HEK293 (cell line): ENCODE measurements around the gene ZNF594.

Source experiments
- GFI1B ChIP-seq: fragments of 450-650 bp; formaldehyde crosslinking; IDR thresholded peaks from 2 replicates; pipeline ENCODE4 v1.5.1; 2016; ENCODE audit warnings: missing biosample characterization, missing genetic modification characterization
- GLIS2 ChIP-seq: fragments of 450-650 bp; formaldehyde crosslinking; IDR thresholded peaks from 2 replicates; pipeline ENCODE4 v1.5.1; 2016; ENCODE audit warnings: missing biosample characterization, missing genetic modification characterization
- HOXA7 ChIP-seq: sonication (generic); formaldehyde crosslinking; IDR thresholded peaks from 2 replicates; pipeline ENCODE4 v1.8.1; 2022; ENCODE audit warnings: missing genetic modification reagents, borderline replicate concordance
- HOXD13 ChIP-seq: sonication (generic); formaldehyde crosslinking; IDR thresholded peaks from 2 replicates; pipeline ENCODE4 v1.8.0; 2022; ENCODE audit warnings: missing genetic modification reagents, borderline replicate concordance
- KLF7 ChIP-seq: fragments of 450-650 bp; formaldehyde crosslinking; IDR thresholded peaks from 2 replicates; pipeline ENCODE4 v1.5.1; 2016; ENCODE audit warnings: missing biosample characterization, missing genetic modification characterization, borderline replicate concordance
- MZF1 ChIP-seq: fragments of 450-650 bp; formaldehyde crosslinking; IDR thresholded peaks from 2 replicates; pipeline ENCODE4 v1.5.1; 2017; ENCODE audit warnings: missing biosample characterization, missing genetic modification characterization, borderline replicate concordance
- SCRT1 ChIP-seq: fragments of 450-650 bp; formaldehyde crosslinking; IDR thresholded peaks from 2 replicates; pipeline ENCODE4 v1.5.1; 2016; ENCODE audit warnings: missing biosample characterization, missing genetic modification characterization, borderline replicate concordance
- SETDB1 ChIP-seq: IDR thresholded peaks from one replicate; pipeline ENCODE4 v1.6.1; 2017; ENCODE audit warnings: mild to moderate bottlenecking, low read length, moderate library complexity, mixed read lengths; ENCODE audit not compliant: insufficient read length
- SP2 ChIP-seq: fragments of 450-650 bp; formaldehyde crosslinking; IDR thresholded peaks from 2 replicates; pipeline ENCODE4 v1.5.1; 2016; ENCODE audit warnings: missing biosample characterization, missing genetic modification characterization
- ZBTB7A ChIP-seq: fragments of 450-650 bp; formaldehyde crosslinking; IDR thresholded peaks from 2 replicates; pipeline ENCODE4 v1.5.1; 2016; ENCODE audit warnings: low read depth, missing biosample characterization, missing genetic modification characterization
- ZBTB8A ChIP-seq: fragments of 450-650 bp; formaldehyde crosslinking; IDR thresholded peaks from 2 replicates; pipeline ENCODE4 v1.5.1; 2016; ENCODE audit warnings: missing biosample characterization, missing genetic modification characterization
- ZEB2 ChIP-seq: fragments of 450-650 bp; formaldehyde crosslinking; IDR thresholded peaks from 2 replicates; pipeline ENCODE4 v1.5.1; 2016; ENCODE audit warnings: missing biosample characterization, missing genetic modification characterization
- ZFP3 ChIP-seq: fragments of 450-650 bp; formaldehyde crosslinking; IDR thresholded peaks from 2 replicates; pipeline ENCODE4 v1.5.1; 2016; ENCODE audit warnings: low read depth, missing biosample characterization, missing genetic modification characterization
- ZFP41 ChIP-seq: fragments of 450-650 bp; formaldehyde crosslinking; IDR thresholded peaks from 2 replicates; pipeline ENCODE4 v1.5.1; 2016; ENCODE audit warnings: missing biosample characterization, missing genetic modification characterization, borderline replicate concordance
- ZNF114 ChIP-seq: fragments of 450-650 bp; formaldehyde crosslinking; IDR thresholded peaks from 2 replicates; pipeline ENCODE4 v1.5.0; 2017; ENCODE audit warnings: missing biosample characterization, missing genetic modification characterization
- ZNF132 ChIP-seq: fragments of 450-650 bp; formaldehyde crosslinking; IDR thresholded peaks from 2 replicates; pipeline ENCODE4 v1.5.1; 2017; ENCODE audit warnings: missing biosample characterization, missing genetic modification characterization, borderline replicate concordance
- ZNF146 ChIP-seq: fragments of 450-650 bp; formaldehyde crosslinking; IDR thresholded peaks from 2 replicates; pipeline ENCODE4 v1.5.1; 2016; ENCODE audit warnings: missing biosample characterization, missing genetic modification characterization
- ZNF169 ChIP-seq: fragments of 450-650 bp; formaldehyde crosslinking; IDR thresholded peaks from 2 replicates; pipeline ENCODE4 v1.5.1; 2016; ENCODE audit warnings: missing biosample characterization, missing genetic modification characterization
- ZNF211 ChIP-seq: fragments of 450-650 bp; formaldehyde crosslinking; IDR thresholded peaks from 2 replicates; pipeline ENCODE4 v1.5.1; 2016; ENCODE audit warnings: low read depth, missing biosample characterization, missing genetic modification characterization
- ZNF292 ChIP-seq: fragments of 450-650 bp; formaldehyde crosslinking; IDR thresholded peaks from 2 replicates; pipeline ENCODE4 v1.5.1; 2016; ENCODE audit warnings: low read depth, missing biosample characterization, missing genetic modification characterization, borderline replicate concordance
- ZNF473 ChIP-seq: fragments of 450-650 bp; formaldehyde crosslinking; IDR thresholded peaks from 2 replicates; pipeline ENCODE4 v1.5.1; 2017; ENCODE audit warnings: missing biosample characterization, missing genetic modification characterization
- ZNF514 ChIP-seq: fragments of 450-650 bp; formaldehyde crosslinking; IDR thresholded peaks from 2 replicates; pipeline ENCODE4 v1.5.1; 2016; ENCODE audit warnings: missing biosample characterization, missing genetic modification characterization
- ZNF548 ChIP-seq: fragments of 450-650 bp; formaldehyde crosslinking; IDR thresholded peaks from 2 replicates; pipeline ENCODE4 v1.5.1; 2016; ENCODE audit warnings: missing biosample characterization, missing genetic modification characterization
- ZNF76 ChIP-seq: fragments of 450-650 bp; formaldehyde crosslinking; IDR thresholded peaks from 2 replicates; pipeline ENCODE4; 2016; ENCODE audit warnings: low read depth, missing biosample characterization, missing genetic modification characterization, borderline replicate concordance
- ZNF830 ChIP-seq: fragments of 450-650 bp; IDR thresholded peaks from 2 replicates; pipeline ENCODE4 v1.5.0; 2018; ENCODE audit warnings: missing biosample characterization, missing genetic modification characterization, low read depth, mild to moderate bottlenecking, moderate library complexity
- ZNF837 ChIP-seq: fragments of 450-650 bp; formaldehyde crosslinking; IDR thresholded peaks from 2 replicates; pipeline ENCODE4 v1.5.1; 2016; ENCODE audit warnings: missing biosample characterization, missing genetic modification characterization
- TF ChIP-seq, protein P1 (sequence below): fragments of 450-650 bp; IDR thresholded peaks from 2 replicates; pipeline ENCODE4 v1.5.1; 2018; ENCODE audit warnings: missing biosample characterization, missing genetic modification characterization
- TF ChIP-seq, protein P2 (sequence below): fragments of 450-650 bp; formaldehyde crosslinking; IDR thresholded peaks from 2 replicates; pipeline ENCODE4 v1.5.1; 2016; ENCODE audit warnings: missing biosample characterization, missing genetic modification characterization
- TF ChIP-seq, protein P3 (sequence below): fragments of 450-650 bp; formaldehyde crosslinking; conservative IDR thresholded peaks from 2 replicates; pipeline ENCODE4 v1.5.1; 2016; ENCODE audit warnings: low read depth, missing biosample characterization, missing genetic modification characterization
- TF ChIP-seq, protein P4 (sequence below): fragments of 450-650 bp; formaldehyde crosslinking; IDR thresholded peaks from 2 replicates; pipeline ENCODE4 v1.5.1; 2017; ENCODE audit warnings: missing biosample characterization, missing genetic modification characterization

Gene ZNF594

DNA sequence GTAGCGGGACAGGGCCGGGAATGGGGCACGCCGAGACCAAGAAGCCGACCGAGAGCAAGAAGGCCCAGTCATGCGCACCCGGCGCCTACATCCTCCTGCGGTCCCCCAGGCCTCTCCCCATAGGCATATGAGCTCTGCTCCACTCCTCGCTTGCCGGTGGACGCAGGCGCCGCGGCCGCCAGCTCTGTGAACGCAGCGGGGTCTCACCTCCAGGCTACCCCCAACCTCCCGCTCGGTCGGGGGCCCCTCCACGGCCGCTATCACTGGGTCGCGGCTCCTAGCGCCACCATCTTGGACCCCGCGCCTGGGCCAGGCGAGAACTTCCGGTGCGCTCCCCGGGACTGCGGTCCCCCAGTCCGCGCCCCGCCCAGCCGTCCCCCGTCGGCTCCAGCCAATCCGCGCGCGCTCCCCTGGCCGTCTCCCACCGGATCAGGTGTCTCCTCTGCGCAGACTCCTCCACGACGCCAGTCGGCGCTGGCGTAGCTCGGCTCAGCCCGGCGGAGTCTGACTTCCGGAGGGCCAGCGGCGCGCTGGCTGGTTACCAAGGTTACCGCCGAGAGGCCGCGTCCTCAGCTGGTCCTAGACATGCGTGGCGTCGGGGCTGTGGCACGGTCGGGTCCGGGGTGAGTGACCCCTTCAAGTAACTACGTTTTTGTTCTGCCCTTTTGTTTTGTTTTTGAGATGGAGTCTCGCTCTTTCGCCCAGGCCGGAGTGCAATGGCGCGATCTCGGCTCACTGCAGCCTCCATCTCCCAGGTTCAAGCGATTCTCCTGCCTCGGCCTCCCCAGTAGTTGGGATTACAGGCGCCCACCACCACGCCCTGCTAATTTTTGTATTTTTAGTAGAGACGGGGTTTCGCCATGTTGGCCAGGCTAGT is at the start of gene ZNF594 (continued):
- TF ChIP-seq ZNF514 (tag by site-specific recombination): no peak
- TF ChIP-seq, protein P1, sequence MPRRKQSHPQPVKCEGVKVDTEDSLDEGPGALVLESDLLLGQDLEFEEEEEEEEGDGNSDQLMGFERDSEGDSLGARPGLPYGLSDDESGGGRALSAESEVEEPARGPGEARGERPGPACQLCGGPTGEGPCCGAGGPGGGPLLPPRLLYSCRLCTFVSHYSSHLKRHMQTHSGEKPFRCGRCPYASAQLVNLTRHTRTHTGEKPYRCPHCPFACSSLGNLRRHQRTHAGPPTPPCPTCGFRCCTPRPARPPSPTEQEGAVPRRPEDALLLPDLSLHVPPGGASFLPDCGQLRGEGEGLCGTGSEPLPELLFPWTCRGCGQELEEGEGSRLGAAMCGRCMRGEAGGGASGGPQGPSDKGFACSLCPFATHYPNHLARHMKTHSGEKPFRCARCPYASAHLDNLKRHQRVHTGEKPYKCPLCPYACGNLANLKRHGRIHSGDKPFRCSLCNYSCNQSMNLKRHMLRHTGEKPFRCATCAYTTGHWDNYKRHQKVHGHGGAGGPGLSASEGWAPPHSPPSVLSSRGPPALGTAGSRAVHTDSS (tag by site-specific recombination): no peak
- TF ChIP-seq ZNF548 (tag by site-specific recombination): no peak
- TF ChIP-seq ZNF76 (tag by site-specific recombination): peak; percentile 65; the same call in 1 of the 2 replicates
- TF ChIP-seq ZNF114 (tag by site-specific recombination): no peak
- TF ChIP-seq ZNF292: no peak
- TF ChIP-seq, protein P2, sequence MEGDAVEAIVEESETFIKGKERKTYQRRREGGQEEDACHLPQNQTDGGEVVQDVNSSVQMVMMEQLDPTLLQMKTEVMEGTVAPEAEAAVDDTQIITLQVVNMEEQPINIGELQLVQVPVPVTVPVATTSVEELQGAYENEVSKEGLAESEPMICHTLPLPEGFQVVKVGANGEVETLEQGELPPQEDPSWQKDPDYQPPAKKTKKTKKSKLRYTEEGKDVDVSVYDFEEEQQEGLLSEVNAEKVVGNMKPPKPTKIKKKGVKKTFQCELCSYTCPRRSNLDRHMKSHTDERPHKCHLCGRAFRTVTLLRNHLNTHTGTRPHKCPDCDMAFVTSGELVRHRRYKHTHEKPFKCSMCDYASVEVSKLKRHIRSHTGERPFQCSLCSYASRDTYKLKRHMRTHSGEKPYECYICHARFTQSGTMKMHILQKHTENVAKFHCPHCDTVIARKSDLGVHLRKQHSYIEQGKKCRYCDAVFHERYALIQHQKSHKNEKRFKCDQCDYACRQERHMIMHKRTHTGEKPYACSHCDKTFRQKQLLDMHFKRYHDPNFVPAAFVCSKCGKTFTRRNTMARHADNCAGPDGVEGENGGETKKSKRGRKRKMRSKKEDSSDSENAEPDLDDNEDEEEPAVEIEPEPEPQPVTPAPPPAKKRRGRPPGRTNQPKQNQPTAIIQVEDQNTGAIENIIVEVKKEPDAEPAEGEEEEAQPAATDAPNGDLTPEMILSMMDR (tag by site-specific recombination): peak; percentile 98
- TF ChIP-seq, protein P3, sequence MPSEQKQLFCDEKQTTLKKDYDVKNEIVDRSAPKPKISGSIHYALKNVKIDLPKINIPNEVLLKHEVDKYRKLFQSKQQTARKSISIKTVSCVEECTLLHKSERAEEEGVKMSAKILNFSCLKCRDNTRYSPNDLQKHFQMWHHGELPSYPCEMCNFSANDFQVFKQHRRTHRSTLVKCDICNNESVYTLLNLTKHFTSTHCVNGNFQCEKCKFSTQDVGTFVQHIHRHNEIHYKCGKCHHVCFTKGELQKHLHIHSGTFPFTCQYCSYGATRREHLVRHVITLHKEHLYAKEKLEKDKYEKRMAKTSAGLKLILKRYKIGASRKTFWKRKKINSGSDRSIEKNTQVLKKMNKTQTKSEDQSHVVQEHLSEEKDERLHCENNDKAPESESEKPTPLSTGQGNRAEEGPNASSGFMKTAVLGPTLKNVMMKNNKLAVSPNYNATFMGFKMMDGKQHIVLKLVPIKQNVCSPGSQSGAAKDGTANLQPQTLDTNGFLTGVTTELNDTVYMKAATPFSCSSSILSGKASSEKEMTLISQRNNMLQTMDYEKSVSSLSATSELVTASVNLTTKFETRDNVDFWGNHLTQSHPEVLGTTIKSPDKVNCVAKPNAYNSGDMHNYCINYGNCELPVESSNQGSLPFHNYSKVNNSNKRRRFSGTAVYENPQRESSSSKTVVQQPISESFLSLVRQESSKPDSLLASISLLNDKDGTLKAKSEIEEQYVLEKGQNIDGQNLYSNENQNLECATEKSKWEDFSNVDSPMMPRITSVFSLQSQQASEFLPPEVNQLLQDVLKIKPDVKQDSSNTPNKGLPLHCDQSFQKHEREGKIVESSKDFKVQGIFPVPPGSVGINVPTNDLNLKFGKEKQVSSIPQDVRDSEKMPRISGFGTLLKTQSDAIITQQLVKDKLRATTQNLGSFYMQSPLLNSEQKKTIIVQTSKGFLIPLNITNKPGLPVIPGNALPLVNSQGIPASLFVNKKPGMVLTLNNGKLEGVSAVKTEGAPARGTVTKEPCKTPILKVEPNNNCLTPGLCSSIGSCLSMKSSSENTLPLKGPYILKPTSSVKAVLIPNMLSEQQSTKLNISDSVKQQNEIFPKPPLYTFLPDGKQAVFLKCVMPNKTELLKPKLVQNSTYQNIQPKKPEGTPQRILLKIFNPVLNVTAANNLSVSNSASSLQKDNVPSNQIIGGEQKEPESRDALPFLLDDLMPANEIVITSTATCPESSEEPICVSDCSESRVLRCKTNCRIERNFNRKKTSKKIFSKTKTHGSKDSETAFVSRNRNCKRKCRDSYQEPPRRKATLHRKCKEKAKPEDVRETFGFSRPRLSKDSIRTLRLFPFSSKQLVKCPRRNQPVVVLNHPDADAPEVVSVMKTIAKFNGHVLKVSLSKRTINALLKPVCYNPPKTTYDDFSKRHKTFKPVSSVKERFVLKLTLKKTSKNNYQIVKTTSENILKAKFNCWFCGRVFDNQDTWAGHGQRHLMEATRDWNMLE: peak; percentile 97
- no peak for TF ChIP-seq ZNF211 (tag by site-specific recombination)
- peak; percentile 92; the same call in 1 of the 2 replicates for TF ChIP-seq ZEB2 (tag by site-specific recombination)
- peak; percentile 33 for TF ChIP-seq SETDB1
- no peak for TF ChIP-seq MZF1 (tag by site-specific recombination)
- TF ChIP-seq ZBTB8A: peak; percentile 51; the same call in 1 of the 2 replicates
- TF ChIP-seq ZNF169 (tag by site-specific recombination): no peak
- no peak; the same call in 1 of the 2 replicates for TF ChIP-seq GFI1B (tag by site-specific recombination)
- no peak for TF ChIP-seq ZNF830 (tag by site-specific recombination)
- no peak for TF ChIP-seq SCRT1 (tag by site-specific recombination)
- TF ChIP-seq KLF7 (tag by site-specific recombination): 0 out of 2 replicates have a peak, but pooled peaks have one; percentile 12
- no peak for TF ChIP-seq ZNF837
- no peak for TF ChIP-seq HOXD13 (CRISPR knock-in tag)
- peak; percentile 72 for TF ChIP-seq ZBTB7A (tag by site-specific recombination)
- no peak for TF ChIP-seq ZFP41 (tag by site-specific recombination)
- peak; percentile 97 for TF ChIP-seq GLIS2 (tag by site-specific recombination)
- no peak for TF ChIP-seq ZNF473 (tag by site-specific recombination)
- TF ChIP-seq ZNF132: no peak
- TF ChIP-seq, protein P4, sequence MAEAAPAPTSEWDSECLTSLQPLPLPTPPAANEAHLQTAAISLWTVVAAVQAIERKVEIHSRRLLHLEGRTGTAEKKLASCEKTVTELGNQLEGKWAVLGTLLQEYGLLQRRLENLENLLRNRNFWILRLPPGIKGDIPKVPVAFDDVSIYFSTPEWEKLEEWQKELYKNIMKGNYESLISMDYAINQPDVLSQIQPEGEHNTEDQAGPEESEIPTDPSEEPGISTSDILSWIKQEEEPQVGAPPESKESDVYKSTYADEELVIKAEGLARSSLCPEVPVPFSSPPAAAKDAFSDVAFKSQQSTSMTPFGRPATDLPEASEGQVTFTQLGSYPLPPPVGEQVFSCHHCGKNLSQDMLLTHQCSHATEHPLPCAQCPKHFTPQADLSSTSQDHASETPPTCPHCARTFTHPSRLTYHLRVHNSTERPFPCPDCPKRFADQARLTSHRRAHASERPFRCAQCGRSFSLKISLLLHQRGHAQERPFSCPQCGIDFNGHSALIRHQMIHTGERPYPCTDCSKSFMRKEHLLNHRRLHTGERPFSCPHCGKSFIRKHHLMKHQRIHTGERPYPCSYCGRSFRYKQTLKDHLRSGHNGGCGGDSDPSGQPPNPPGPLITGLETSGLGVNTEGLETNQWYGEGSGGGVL: no peak
- TF ChIP-seq HOXA7 (CRISPR knock-in tag): no peak
- TF ChIP-seq SP2 (tag by site-specific recombination): peak; percentile 91
- TF ChIP-seq ZFP3 (tag by site-specific recombination): no peak
- TF ChIP-seq ZNF146: no peak
